HG03565 (cell line): Measurements from ENCODE around the gene RPS16.

Source experiments
- ATAC-seq: cut with Tn5 transposase; IDR thresholded peaks from one replicate; pipeline ENCODE4 v1.9.1; 2021; ENCODE audit warnings: mild to moderate bottlenecking, moderate library complexity; ENCODE audit not compliant: unreplicated experiment

RPS16 gene

GRCh38 chr19:39408392-39409207 lies 27.1 kb downstream of the RPS16 start:
- no peak for ATAC-seq

GRCh38 chr19:39407660-39408391 lies 27.9 kb downstream of the RPS16 start:
- ATAC-seq, result no peak

GRCh38 chr19:39407410-39407659 lies 28.4 kb downstream of the RPS16 start:
- no peak for ATAC-seq

- no peak for ATAC-seq
These were observed 28.9 kb downstream of the RPS16 start, which contains the start of gene ZFP36 for GRCh38 chr19:39406656-39407409. ZFP36 (plus strand) TSS chr19:39406847; CDS start chr19:39406905, 58 bp downstream.

- ATAC-seq, result no peak
These were observed 29.6 kb downstream of the RPS16 start for GRCh38 chr19:39405958-39406655.

- no peak for ATAC-seq
These were observed 30.3 kb downstream of the RPS16 start for GRCh38 chr19:39405261-39405957.

GRCh38 chr19:39403331-39404312 lies 32.1 kb downstream of the RPS16 start:
- ATAC-seq, result no peak

GRCh38 chr19:39402346-39403300 lies 33.1 kb downstream of the RPS16 start:
- peak; percentile 23 for ATAC-seq

GRCh38 chr19:39401549-39402345 lies 34.0 kb downstream of the RPS16 start:
- peak; percentile 8 for ATAC-seq

- no peak for ATAC-seq
These were observed 34.6 kb downstream of the RPS16 start for GRCh38 chr19:39401070-39401548.

GRCh38 chr19:39400061-39400460 lies 35.7 kb downstream of the RPS16 start:
- ATAC-seq, result no peak

- ATAC-seq, result no peak
These were observed 36.1 kb downstream of the RPS16 start for GRCh38 chr19:39399668-39400050.

- no peak for ATAC-seq
These were observed 37.4 kb downstream of the RPS16 start for GRCh38 chr19:39398297-39398864.

GRCh38 chr19:39397360-39398296 lies 38.1 kb downstream of the RPS16 start:
- no peak for ATAC-seq

- ATAC-seq, result peak; percentile 89
These were observed 44.9 kb downstream of the RPS16 start, which contains the start of the genes MED29 and PAF1 for GRCh38 chr19:39390751-39391437. MED29 (plus strand) TSS chr19:39391378; CDS start chr19:39391423, 45 bp downstream. PAF1 (minus strand) TSS chr19:39391106; CDS start chr19:39390864, 242 bp downstream.
